ENCODE data around the gene VPS18. TPM values are rescaled to one million over a fixed set of nuclear protein-coding genes. Genes with fewer than 3 reads are reported as not detected.

The VPS18 gene
- total and polyA plus RNA-seq, 2 experiments from 2014 or later = 5.9 to 42.5 TPM

DNA sequence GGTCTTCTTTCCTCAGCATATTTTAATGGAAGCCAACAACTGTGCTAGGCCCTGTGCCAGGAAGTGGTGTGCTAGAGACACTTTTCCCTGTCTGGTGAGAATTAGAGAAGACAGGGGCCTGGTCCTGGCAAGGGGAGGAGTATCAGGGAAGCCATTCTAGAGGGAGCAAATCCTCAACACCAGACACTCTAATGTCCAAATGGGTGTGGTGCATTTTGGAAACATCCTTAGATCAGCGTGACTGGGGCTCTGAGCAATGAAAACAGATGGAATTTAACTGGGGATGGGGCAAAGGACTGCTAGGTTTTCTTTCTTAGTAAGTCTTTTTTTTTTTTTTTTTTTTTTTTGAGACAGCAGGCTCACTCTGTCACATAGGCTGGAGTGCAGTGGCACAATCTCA is 7.7 kb upstream of the VPS18 start:
- peaks cover 7% of the 10 kb centered on the region; the same call in 2 of the 3 replicates for H3K9me3 Mint-ChIP-seq
- H3K27ac Mint-ChIP-seq = no peak overlapping the region
- H3K4me3 Mint-ChIP-seq = no peak overlapping the region
- H3K4me3 ChIP-seq = no peak overlapping the region
- no peaks in the 10 kb centered on the region for H3K79me2 ChIP-seq (replicated peaks; ENCODE audit: insufficient read depth)
- TF ChIP-seq POLR2AphosphoS5 (IDR thresholded peaks at IDR 0.05; ENCODE audit: low read depth) (no peak), ZNF331 (CRISPR knock-in tag; IDR thresholded peaks at IDR 0.05; ENCODE audit: low read depth) (no peak), CTCF (conservative IDR thresholded peaks at IDR 0.05; ENCODE audit: low read depth in 2 of 2) (no peak), CREB1 (CRISPR knock-in tag; IDR thresholded peaks at IDR 0.05; ENCODE audit: low read depth) (no peak), NANOG (IDR thresholded peaks at IDR 0.05; ENCODE audit: borderline replicate concordance) (no peak), ZNF114 (CRISPR knock-in tag; IDR thresholded peaks at IDR 0.05) (no peak), EZH2 (IDR thresholded peaks at IDR 0.05; ENCODE audit: low read depth, unreplicated experiment) (no peak), JUNB (IDR thresholded peaks at IDR 0.05; ENCODE audit: unreplicated experiment) (no peak)
- H3K27ac ChIP-seq (ENCODE audit: low read depth) = no peak overlapping the region
- no peak for DNase-seq (ENCODE audit: low spot score)
- no peaks in the 10 kb centered on the region; the same call in 2 of the 3 replicates for H3K4me1 Mint-ChIP-seq
- H3K27me3 Mint-ChIP-seq (ENCODE audit: insufficient read depth, low read depth, poor library complexity) = peaks cover 3% of the 10 kb centered on the region
- H3K27me3 ChIP-seq (ENCODE audit: insufficient read depth) = no peaks in the 10 kb centered on the region
- ATAC-seq = no peak
- no peaks in the 10 kb centered on the region for H3K36me3 ChIP-seq (ENCODE audit: insufficient read depth)
- H3F3A ChIP-seq (replicated peaks; ENCODE audit: low read depth) = no peaks in the 10 kb centered on the region
- no peaks in the 10 kb centered on the region; the same call in 2 of the 3 replicates for H3K36me3 Mint-ChIP-seq (ENCODE audit: low read depth)
- H3K4me1 ChIP-seq (ENCODE audit: insufficient read depth) = no peaks in the 10 kb centered on the region
- H2AFZ ChIP-seq = no peak overlapping the region
- no peaks in the 10 kb centered on the region for H4K20me1 ChIP-seq (replicated peaks; ENCODE audit: insufficient read depth)
- no peak overlapping the region for H3K4me2 ChIP-seq
- no peaks in the 10 kb centered on the region for H3K9me2 ChIP-seq (ENCODE audit: insufficient read depth)

GRCh38 chr15:40889112-40889511 is 5.1 kb upstream of the VPS18 start:
- no peak overlapping the region for H3K27ac Mint-ChIP-seq
- H4K20me1 ChIP-seq (replicated peaks; ENCODE audit: insufficient read depth) = no peaks in the 10 kb centered on the region
- no peak overlapping the region for H3K4me3 Mint-ChIP-seq
- TF ChIP-seq EZH2phosphoT487 (IDR thresholded peaks at IDR 0.05; ENCODE audit: unreplicated experiment) = no peak
- no peak for TF ChIP-seq ZNF331 (CRISPR knock-in tag; IDR thresholded peaks at IDR 0.05; ENCODE audit: low read depth)
- no peak for TF ChIP-seq CTCF (conservative IDR thresholded peaks at IDR 0.05; ENCODE audit: low read depth in 2 of 2)
- TF ChIP-seq, protein P1, sequence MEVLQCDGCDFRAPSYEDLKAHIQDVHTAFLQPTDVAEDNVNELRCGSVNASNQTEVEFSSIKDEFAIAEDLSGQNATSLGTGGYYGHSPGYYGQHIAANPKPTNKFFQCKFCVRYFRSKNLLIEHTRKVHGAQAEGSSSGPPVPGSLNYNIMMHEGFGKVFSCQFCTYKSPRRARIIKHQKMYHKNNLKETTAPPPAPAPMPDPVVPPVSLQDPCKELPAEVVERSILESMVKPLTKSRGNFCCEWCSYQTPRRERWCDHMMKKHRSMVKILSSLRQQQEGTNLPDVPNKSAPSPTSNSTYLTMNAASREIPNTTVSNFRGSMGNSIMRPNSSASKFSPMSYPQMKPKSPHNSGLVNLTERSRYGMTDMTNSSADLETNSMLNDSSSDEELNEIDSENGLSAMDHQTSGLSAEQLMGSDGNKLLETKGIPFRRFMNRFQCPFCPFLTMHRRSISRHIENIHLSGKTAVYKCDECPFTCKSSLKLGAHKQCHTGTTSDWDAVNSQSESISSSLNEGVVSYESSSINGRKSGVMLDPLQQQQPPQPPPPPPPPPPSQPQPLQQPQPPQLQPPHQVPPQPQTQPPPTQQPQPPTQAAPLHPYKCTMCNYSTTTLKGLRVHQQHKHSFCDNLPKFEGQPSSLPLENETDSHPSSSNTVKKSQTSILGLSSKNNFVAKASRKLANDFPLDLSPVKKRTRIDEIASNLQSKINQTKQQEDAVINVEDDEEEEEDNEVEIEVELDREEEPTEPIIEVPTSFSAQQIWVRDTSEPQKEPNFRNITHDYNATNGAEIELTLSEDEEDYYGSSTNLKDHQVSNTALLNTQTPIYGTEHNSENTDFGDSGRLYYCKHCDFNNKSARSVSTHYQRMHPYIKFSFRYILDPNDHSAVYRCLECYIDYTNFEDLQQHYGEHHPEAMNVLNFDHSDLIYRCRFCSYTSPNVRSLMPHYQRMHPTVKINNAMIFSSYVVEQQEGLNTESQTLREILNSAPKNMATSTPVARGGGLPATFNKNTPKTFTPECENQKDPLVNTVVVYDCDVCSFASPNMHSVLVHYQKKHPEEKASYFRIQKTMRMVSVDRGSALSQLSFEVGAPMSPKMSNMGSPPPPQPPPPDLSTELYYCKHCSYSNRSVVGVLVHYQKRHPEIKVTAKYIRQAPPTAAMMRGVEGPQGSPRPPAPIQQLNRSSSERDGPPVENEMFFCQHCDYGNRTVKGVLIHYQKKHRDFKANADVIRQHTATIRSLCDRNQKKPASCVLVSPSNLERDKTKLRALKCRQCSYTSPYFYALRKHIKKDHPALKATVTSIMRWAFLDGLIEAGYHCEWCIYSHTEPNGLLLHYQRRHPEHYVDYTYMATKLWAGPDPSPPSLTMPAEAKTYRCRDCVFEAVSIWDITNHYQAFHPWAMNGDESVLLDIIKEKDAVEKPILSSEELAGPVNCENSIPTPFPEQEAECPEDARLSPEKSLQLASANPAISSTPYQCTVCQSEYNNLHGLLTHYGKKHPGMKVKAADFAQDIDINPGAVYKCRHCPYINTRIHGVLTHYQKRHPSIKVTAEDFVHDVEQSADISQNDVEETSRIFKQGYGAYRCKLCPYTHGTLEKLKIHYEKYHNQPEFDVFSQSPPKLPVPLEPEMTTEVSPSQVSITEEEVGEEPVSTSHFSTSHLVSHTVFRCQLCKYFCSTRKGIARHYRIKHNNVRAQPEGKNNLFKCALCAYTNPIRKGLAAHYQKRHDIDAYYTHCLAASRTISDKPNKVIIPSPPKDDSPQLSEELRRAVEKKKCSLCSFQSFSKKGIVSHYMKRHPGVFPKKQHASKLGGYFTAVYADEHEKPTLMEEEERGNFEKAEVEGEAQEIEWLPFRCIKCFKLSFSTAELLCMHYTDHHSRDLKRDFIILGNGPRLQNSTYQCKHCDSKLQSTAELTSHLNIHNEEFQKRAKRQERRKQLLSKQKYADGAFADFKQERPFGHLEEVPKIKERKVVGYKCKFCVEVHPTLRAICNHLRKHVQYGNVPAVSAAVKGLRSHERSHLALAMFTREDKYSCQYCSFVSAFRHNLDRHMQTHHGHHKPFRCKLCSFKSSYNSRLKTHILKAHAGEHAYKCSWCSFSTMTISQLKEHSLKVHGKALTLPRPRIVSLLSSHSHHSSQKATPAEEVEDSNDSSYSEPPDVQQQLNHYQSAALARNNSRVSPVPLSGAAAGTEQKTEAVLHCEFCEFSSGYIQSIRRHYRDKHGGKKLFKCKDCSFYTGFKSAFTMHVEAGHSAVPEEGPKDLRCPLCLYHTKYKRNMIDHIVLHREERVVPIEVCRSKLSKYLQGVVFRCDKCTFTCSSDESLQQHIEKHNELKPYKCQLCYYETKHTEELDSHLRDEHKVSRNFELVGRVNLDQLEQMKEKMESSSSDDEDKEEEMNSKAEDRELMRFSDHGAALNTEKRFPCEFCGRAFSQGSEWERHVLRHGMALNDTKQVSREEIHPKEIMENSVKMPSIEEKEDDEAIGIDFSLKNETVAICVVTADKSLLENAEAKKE (CRISPR knock-in tag; IDR thresholded peaks at IDR 0.05) = no peak
- no peak for TF ChIP-seq ETS1 (IDR thresholded peaks at IDR 0.05)
- TF ChIP-seq POLR2AphosphoS5 (IDR thresholded peaks at IDR 0.05; ENCODE audit: low read depth) = no peak

More at GRCh38 chr15:40889112-40889511, 5.1 kb upstream of the VPS18 start:
- Histone ChIP-seq H2AFZ (no peak overlapping the region), H3K79me2 (replicated peaks; ENCODE audit: insufficient read depth) (no peaks in the 10 kb centered on the region), H3K4me3 (no peak overlapping the region), H3K4me2 (no peak overlapping the region), H3K27ac (ENCODE audit: low read depth) (no peak overlapping the region), H3F3A (replicated peaks; ENCODE audit: low read depth) (no peaks in the 10 kb centered on the region), H3K9me2 (ENCODE audit: insufficient read depth) (no peaks in the 10 kb centered on the region), H3K27me3 (ENCODE audit: insufficient read depth) (peaks cover 7% of the 10 kb centered on the region; the same call in 1 of the 2 replicates), H3K4me1 (ENCODE audit: insufficient read depth) (0 out of 2 replicates have a peak, but pooled peaks cover 4% of the 10 kb centered on the region), H3K36me3 (ENCODE audit: insufficient read depth) (no peaks in the 10 kb centered on the region)
- peaks cover 6% of the 10 kb centered on the region for H3K4me1 Mint-ChIP-seq
- no peak for ATAC-seq
- H3K36me3 Mint-ChIP-seq (ENCODE audit: low read depth) = no peaks in the 10 kb centered on the region
- DNase-seq (ENCODE audit: low spot score) = no peak
- H3K27me3 Mint-ChIP-seq (ENCODE audit: insufficient read depth, low read depth, poor library complexity) = peaks cover 10% of the 10 kb centered on the region
- no peaks in the 10 kb centered on the region; the same call in 2 of the 3 replicates for H3K9me3 Mint-ChIP-seq
